ENCODE results near the gene FAF2.
"Not testable (repeated sequence)": the region's sequence is repeated elsewhere in the genome, so short reads cannot be mapped to it uniquely, and the experiment has no call there.

FAF2 gene

DNA sequence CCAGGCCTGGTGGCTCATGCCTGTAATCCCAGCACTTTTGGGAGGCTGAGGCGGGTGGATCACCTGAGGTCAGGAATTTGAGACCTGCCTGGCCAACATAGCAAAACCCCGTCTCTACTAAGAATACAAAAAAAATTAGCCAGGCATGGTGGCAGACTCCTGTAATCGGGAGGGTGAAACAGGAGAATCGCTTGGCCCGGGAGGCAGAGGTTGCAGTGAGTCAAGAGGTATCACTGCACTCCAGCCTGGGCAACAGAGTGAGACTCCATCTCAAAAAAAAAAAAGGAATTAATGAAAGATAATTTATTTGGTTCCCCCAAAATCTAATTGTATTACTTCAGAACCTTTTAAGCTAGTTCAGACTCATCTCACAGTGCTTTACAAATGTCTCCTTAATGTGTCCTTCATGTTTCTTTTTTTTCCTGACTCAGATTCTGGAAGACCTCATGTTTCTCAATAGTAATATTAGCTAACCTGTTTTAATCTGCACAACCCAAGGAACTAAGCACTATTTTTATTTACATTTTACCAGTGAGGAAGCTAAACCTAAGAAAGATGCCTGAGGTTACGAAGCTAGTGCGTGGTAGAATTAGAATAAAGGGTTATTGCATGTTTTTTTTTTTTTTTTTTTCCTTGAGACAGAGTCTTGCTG lies 15.1 kb downstream of the FAF2 start:
- DNase-seq = no peak

DNA sequence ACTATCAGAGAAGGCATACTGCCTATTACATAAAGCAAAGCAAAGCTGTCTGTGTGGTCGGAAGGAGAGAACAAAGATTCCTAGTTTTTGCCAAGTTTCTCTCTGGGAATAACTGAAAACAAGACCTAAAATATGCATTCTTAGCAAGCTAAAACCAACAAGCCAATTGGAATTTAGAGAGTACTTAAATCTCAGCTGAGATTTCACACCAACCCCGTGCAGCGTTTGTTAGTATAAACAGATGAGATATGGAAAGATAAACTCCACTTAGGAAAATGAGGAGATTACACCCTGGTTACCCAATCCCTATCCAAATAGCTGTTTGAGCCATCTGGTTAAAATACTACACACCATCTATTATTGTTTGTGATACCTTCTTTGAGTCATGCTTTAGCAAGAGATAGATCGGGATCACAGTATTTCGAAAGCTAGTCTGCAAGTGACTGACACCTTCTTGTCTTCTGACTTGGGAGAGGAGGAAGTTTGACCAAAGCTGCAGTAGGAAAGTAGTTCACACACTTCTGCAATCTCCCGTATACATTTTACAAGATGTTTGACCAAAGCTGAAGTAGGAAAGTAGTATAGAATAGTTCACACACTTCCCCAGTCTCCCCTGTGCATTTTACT lies 18.2 kb downstream of the FAF2 start:
- peak; percentile 64 for DNase-seq

DNA sequence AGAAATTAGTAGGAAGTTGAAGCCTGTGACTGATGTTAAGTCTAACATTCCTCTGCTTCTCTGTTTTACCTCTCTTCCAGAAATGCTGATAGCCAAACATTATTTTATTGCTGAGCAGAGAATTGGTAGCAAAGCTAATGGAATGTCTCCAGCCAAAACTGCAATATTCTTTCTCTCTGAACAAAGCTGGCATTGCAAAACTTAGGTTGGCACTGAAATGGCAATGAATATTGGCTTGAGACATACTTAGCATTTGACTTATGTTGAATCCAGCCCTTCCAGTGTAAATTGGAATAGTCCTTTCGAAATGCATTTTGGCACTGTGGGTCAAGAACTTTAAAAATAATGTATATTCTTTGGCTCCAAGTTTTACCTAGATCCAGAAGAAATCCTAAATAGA lies 21.1 kb downstream of the FAF2 start:
- DNase-seq = no peak

DNA sequence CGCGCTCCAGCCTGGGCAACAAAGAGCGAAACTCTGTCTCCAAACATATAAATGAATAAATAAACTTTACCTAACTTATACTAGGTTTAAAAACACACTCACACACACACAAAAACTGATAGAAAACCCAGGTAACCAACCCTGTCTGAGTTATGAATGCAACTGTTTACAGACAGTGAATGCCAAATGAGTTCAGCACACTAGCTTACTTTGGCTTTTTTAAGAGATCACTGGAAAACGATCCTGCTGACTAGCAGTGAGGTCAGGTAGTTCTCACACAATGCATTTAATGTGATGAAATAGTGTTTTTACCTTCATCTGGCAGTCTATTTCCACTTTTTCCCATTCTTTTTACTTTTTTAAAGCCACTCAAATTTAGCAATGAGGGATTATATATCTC lies 22.4 kb downstream of the FAF2 start:
- DNase-seq = no peak

DNA sequence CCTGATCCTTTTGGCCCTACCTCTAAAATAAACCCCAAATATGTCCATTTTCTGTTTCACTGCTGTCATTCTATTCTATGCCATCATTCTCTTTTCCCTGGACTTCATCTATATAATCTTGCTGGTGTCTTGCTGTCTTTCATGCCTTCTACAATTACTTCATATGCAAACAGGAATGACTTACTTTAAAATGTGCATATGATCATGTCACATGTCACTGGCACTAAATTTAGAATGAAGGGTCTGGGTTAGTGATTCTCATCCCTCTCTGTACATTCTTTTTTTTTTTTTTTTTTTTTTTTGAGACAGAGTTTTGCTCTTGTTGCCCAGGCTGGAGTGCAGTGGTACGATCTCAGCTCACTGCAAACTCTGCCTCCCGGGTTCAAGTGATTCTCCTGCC lies 22.9 kb downstream of the FAF2 start:
- no peak for DNase-seq

DNA sequence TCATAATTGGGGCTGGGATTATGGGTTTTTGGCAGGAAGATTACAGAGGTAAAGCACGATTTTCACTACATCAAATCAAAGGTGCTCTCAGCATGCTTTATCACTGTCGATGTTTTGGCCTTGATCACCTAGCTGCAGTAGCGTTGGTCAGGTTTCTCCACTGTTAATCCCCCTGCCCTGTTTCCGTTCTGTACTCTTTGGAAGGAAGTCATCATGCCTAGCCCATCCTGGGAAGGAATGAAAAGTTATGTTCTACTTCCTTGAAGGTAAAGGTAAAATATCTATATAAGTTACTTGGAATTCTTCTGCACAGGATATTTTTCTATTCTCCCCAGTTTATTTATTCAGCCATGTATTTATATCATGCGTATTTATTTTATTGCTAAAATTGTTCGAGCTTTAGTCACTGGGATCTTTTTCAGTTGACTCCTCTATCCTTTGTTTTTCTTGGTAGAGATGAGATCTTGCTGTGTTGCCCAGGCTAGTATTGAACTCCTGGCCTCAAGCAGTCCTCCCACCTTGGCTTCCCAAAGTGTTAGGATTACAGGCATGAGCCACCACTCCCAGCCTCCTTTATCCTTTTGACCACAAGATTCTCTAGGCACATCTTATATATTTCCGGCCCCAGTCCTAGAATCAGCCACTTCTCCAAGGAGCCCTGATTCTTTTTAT lies 25.3 kb downstream of the FAF2 start:
- DNase-seq = no peak

DNA sequence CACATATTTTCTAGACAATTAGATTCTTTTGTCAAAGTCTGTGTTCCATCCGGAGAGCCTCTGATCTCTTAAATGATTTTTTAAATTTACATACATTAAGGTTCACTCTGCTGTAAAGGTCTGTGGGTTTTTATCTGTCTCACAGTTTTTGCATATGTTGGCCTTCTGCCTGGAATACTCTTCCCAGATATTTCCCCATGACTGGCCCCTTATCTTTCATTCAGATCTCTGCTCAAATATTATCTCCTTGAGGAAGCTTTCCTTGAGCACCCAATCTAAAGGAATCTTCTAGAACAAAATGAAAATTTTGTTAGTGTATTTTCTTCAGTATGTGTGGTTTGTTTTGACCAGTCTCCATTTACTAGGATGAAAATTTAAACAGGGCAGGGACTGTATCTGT lies 26.3 kb downstream of the FAF2 start:
- peak; percentile 3 for DNase-seq

DNA sequence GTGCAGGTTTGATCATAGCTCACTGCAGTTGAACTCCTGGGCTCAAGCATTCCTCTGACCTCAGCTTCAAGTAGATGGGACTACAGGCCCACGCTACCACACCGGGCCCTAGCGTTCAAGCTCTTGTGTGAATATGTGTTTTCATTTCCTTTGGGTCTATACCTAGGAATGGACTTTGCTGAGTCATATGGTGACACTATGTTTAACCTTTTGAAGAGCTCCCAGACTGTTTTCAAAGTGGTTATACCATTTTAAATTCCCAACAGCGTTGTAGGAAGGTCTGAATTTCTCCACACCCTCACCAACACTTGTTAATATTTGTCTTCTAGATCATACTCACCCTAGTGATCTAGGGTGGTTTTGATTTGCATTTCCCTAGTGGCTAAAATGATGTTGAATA lies 33.5 kb downstream of the FAF2 start:
- DNase-seq = no peak

DNA sequence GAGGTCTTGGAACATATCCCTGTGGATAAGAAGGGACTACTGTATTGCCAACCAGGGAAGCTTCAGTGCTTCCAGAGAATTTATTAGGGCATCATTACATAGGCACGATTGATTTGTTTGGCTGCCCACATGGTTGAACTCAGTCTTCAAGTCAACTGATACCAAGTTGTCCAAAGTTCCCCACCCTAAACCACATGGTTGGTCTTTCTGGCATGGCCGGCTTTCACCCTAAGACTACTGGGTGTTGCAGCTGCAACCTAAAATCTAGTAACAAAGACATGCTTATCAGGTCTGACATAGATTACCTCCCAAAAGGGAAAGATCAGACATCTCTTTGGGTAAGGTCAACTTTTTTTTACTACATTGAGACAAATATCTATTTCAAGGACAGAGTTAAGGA lies 37.0 kb downstream of the FAF2 start:
- no peak for DNase-seq

DNA sequence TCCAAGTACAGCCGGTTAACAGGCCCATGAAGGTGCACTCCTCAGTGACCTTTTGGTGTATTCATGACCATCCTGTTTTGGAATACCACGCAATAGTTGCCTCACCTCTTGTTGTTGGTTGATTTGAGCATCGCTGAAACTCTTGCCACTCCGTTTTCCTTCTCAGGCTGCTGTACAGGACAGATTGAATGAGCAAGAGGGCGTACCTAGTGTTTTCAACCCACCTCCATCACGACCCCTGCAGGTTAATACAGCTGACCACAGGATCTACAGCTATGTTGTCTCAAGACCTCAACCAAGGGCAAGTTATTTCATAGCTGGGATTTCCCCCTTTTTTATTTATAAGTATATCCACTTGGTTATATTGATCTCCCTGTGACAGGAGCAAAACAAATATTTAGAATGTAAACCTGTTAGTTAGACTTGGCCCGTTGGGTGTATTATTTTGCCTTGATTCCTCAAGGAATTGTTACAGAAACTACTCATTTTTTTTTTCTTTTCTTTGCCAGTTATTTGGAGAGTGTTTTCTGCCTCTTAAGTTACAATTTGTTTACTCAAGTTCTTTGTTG lies 38.1 kb downstream of the FAF2 start:
- DNase-seq = no peak

DNA sequence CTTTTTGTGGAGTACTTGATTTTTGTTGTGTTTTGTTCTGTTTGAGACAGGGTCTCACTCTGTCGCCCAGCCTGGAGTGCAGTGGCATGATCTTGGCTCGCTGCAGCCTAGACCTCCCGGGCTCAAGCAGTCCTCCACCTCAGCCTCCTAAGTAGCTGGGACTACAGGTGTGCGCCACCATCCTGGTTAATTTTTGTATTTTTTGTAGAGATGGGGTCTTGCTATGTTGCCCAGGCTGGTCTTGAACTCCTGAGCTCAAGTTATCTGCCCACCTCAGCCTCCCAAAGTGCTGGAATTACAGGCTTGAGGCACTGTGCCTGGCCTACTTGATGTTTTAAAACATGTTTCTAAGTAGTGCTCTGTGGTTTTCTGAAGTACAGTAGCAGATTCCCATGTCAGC lies 39.0 kb downstream of the FAF2 start:
- DNase-seq = not testable (repeated sequence)

DNA sequence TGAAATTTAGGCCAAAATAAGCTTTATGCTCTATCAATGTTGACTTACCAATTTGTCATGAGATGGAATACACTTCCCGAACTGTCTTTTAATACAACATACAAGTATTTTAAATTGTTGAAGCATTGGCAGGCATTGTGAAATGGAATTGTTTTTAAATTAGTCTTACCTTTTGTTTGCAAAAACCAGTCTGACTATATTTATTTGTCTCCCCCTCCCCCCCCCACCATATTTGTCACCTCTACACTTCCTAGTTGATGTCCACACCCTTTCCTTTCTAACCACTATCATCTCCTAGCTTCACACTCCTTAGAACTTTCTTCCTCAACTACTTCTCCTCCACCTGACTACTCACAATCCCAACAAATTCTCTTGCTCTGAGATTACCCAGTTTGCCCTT lies 40.9 kb downstream of the FAF2 start:
- DNase-seq = no peak

DNA sequence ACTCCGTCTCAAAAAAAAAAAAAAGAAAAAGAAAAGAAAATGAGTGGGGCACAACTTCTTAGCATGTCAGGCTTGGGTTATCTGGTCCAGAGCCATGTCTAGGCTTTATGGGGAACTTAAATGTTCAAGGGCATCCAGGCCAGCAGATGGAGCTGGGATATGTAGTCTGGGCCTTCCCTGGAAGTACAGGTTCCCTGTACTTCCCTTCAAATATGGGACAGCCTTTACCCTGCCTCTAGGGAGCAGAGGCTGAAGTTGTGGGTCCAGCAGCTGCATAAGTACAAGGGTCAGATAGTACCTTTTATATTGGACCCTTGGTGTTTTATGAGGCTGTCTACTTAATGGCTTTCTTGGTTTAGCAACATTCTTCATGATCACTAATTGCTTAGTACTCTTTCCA lies 42.1 kb downstream of the FAF2 start:
- no peak for DNase-seq

DNA sequence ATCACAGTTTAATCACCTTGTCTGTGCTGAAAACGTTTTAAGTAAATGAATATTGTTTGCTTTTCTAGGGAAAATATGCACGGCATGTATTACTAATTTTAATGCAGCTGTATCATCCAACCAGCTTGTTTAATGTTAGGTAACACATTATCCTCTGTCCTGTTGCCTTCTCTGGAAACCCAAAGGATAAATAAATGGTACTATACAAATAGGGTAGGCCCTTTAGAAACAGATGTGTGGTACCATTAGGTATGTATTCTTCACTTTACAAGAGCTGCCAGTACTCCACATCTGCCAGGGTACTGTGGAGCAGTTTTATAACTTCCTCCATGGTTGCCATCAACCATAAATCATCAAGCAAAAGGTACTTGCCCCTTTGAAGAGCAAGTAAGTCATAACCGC lies 42.9 kb downstream of the FAF2 start:
- DNase-seq = no peak

DNA sequence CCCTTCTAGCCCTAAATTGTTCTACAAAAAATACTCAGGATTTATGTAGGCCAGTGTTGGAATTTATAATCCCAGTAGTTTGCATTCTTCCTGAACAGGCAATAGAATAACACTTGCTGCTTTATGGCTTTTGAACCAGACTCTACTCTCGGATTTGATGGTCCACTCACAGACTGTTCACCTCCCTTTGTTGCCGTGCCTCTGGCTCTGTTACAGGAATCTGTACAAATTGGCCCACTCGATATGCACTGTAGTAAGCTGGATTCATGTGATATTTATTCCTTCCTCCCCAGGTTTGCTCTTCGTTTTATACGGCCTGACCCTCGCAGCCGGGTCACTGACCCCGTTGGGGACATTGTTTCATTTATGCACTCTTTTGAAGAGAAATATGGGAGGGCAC lies 43.7 kb downstream of the FAF2 start:
- DNase-seq = no peak

DNA sequence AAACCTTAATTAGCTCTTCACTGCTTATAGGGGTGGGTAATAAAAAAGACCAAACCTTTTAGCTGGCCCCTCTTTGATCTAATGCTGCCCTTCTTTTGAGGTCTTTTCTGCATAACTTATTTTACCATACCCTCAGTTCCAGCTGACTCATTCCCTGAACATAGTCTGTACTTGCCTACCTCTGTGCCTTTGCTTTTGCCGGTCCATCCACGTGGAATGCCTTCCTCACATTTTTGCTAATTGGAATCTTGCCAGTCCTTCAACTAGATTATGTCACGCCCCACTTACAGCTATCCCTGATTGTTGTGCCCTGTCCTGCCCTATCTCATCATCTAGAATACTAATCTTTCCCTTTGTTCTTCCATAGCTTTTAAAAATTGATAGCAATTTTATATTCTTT lies 44.2 kb downstream of the FAF2 start:
- no peak for DNase-seq

DNA sequence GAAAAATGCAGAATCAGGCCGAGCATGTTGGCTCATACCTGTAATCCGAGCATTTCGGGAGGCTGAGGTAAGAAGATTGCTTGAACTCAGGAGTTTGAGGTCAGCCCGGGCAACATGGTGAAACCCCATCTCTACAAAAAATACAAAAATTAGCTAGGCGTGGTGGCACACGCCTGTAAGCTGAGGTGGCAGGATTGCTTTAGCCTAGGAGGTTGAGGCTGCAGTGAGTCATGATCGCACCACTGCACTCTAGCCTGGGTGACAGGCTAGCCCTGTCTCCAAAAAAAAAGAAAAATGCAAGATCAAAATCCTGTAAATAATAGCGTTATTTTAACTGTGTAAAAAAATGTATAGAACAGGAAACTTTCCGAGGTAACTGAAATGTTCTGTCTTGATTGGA lies 49.7 kb downstream of the FAF2 start:
- no peak for DNase-seq

DNA sequence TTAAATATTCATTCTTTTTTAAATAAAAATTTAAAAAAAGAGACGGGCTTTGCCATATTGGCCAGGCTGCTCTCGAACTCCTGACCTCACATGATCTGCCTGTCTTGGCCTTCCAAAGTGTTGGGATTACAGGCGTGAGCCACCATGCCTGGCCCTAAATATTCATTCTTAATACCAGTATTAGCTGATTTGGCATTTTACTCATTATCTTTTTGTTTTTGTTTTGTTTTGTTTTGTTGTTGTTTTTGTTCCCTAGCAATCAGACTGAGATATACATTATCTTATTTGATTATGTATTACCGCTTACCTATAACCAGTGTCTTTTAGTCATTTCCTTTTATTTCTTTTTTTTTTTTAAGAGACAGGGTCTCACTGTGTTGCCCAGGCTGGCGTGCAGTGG lies 51.1 kb downstream of the FAF2 start:
- no peak for DNase-seq

DNA sequence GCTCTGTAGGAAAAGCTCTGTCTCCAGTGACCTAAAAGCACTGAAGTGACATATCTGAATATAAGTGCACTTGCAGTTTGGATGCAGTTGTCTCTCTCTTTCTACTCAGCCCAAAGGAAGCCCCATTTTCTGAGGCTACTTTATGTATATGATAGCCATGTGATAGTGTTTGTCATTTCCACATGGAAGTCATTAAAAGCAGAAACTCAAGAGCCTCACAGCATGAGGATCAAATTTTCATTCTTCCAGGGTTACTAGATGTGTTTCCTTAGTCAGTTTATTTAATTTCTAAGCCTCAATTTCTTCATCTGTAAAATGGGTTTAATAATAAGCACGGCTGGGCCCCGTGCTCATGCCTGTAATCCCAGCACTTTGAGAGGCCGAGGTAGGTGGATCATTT lies 52.3 kb downstream of the FAF2 start:
- no peak for DNase-seq

DNA sequence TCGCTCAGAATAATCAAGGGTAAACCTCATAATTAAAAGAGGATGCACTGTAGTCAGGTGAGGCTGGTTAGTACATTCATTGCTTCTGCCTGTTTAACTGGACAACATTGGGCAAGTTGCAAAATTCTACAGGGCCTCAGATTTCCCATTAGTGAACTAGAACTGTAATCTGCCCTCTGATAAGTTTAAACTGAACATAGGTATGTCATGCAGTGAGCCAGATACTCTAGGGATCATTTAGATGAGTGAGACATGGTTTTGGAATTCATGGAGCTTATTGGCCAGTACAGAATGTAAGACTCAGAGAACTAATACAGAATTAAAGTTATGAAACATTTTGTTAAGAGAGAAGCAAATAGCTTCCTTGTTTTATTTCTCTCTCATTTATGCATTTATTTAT lies 53.1 kb downstream of the FAF2 start:
- DNase-seq = no peak

DNA sequence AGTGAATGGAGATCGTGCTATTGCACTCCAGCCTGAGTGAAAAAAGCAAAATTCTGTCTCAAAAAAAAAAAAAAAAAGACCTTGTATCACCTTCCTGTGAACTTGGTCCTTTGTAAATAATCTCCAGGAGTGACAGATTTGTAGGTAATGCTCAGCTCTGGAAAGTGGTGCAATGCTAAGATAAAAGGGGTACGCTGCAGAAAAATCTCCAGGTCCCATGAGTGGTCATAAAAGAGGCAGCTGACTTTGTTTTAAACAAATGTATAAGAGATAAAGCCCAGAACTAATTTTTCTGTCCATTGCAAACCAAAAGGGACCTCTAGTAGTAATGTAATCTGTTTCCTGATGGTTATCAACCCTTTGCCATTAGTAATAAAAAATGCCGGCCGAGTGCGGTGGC lies 55.3 kb downstream of the FAF2 start:
- no peak for DNase-seq

DNA sequence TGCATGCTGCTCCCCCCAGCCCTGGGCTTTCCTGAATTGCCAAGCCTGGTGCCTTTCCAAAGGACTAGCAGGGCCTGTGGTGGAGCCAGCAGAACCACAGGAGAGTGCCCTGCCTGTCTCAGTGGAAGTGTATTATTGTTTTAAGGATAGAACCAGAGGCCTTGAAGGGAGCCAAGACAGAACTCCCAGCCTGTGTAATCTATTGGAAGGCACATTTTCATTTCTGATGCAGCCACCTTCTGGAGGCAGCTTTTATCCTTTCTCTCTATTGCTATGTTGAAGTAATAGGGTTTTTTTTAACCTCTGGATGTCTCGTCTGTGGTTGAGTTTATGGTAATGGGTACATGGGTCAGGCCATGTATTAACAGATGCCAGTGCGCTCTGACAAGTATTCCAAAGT lies 59.7 kb downstream of the FAF2 start:
- DNase-seq = no peak

DNA sequence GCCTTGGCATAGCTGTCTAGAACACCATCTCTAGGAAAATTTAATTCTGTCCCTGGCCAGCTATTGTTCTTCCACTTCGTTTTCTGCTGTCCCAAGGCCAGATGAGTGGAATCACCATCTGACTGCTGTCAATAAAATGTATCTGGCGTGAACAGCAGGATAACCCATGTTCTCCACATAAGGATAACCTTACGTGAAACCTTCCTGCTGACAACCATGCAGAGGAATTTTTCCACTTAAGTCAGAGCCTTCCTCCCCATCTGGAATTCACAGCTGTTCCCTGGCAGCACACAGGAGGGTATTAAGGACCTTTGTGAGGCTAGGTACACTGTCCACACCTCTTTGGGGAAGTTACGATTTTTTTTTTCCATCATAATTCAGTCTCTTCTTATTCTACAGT lies 60.4 kb downstream of the FAF2 start:
- DNase-seq = no peak

DNA sequence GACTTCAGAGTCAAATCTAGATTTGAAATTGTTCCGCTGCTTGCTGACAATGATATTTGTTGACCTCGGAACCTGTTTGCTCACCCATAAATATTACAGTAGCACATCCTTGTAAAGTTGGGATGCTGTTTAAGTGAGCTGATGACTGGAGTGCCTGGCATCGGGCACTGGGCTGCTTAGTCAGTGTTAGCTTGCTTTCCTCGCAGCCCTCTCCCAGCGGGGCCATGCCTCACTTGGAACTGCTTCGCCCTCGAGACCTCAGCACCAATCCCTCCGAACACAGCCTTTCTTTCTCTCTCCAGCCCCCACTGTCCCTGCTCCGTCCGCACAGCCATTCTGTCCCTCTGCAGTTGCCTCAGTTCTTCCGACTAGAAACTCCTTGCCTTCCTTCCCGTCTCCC lies 65.6 kb downstream of the FAF2 start:
- DNase-seq = no peak
